GM12873 (cell line): ENCODE data around the gene EPHB6.

Source experiments
- CTCF ChIP-seq: IDR thresholded peaks from 2 replicates; pipeline ENCODE4 v1.5.1; 2012; ENCODE audit warnings: low read depth, mild to moderate bottlenecking, moderate library complexity, low read length, control low read depth; ENCODE audit not compliant: insufficient read depth; ENCODE audit errors: missing control alignments

The EPHB6 gene

DNA sequence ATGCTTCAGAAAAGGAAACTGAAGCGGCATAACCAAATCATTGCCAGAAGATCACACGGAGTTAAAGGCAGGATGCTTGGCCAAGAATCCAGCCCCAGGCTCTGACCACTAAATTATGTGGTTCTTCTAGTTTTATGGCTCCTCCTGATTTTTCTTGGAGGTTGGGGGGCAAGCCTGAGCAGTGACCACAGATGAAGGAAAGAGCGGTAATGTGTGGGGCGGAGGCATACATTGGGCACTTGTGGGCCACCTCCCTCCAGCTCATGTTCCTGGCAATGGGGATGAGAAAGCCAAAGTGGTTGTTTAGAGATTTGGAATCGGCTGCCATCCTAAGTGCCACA is 27.4 kb downstream of the EPHB6 start:
- TF ChIP-seq CTCF, result no peak

GRCh38 chr7:142883145-142883544 is 28.3 kb downstream of the EPHB6 start:
- no peak for TF ChIP-seq CTCF

DNA sequence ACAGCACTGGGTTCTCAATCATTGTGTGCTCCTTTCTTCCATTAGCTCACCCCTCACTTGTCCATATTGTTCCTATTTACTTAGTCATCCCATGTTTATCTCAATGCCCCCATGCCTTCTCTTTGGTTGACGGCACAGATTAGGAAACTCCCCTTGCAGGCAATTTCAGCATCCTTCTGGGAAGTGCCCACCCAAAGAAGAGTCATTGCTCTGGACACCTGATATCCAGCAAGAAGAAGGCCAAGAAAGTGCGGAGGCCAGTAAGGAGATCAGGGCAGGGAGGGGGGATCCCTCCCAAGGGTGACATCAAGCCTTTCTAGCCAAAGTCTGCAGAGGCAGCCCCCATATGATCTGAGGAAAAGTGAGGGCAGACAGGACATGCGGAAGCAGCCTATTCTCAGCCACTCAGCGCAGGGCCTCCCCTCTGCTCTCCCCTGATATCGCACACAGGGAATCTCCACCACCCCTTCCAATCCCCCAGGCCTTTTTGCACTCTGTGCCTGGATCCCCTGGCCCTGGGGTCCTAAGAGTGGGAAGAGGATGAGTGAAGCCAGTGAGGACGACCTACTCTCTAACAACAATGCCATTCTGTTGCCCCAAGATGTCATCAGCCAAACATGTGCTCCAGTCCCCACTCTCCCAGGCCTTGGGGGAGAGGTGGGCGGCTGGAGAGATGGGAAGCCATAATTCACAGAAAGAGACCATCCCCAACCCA is 28.9 kb downstream of the EPHB6 start:
- no peak for TF ChIP-seq CTCF

- no peak for TF ChIP-seq CTCF
These were observed 29.4 kb downstream of the EPHB6 start for GRCh38 chr7:142884286-142884640.

GRCh38 chr7:142885311-142886230 is 30.7 kb downstream of the EPHB6 start, which contains the start of gene TRPV6:
TRPV6 (minus strand) TSS chr7:142885745.
- TF ChIP-seq CTCF, result no peak

DNA sequence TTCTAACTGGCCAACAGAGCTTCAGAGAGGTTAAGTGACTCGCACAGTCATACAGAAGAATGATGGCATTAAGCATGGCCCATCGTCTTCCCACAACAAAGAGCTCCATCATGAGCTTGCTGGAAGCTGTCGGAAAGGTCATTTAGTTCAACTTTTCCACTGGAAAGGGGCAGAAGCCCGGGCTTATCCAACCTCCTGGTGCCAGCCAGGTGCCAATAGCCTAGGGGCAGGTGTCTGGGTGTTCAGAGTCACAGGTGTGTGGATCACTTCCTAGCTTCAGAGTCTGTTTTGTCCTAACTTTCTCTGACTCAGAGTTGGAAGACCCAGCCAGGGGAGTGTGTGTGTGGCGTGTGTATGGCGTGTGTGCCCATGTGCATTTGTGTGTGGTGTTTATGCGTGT is 32.0 kb downstream of the EPHB6 start:
- TF ChIP-seq CTCF, result no peak

- no peak for TF ChIP-seq CTCF
These were observed 32.6 kb downstream of the EPHB6 start for GRCh38 chr7:142887282-142888015.
